GM06990 (cell line): ENCODE measurements around the gene PCDHGA7.
"Not testable (repeated sequence)": the region's sequence is repeated elsewhere in the genome, so short reads cannot be mapped to it uniquely, and the experiment has no call there.

Experiments
- DNase-seq: peaks from one replicate; pipeline ENCODE4 v3.0.0-alpha.2; 2011; ENCODE audit not compliant: insufficient read length; ENCODE audit errors: extremely low read depth
- H3K27me3 ChIP-seq: replicated peaks from 2 replicates; pipeline ENCODE4 v1.6.0; 2011; ENCODE audit warnings: low read length; ENCODE audit not compliant: control insufficient read depth, insufficient read depth
- H3K36me3 ChIP-seq: 2 replicates; pipeline ENCODE4 v1.5.1; 2011; ENCODE audit warnings: low read length; ENCODE audit not compliant: control insufficient read depth, insufficient read depth
- H3K4me3 ChIP-seq: replicated peaks from 2 replicates; pipeline ENCODE4 v1.5.1; 2011; ENCODE audit warnings: low read depth, mild to moderate bottlenecking, control low read depth, low read length
- CTCF ChIP-seq: IDR thresholded peaks from 2 replicates; pipeline ENCODE4 v1.5.1; 2011; ENCODE audit warnings: low read length, control low read depth, mild to moderate bottlenecking, inconsistent platforms; ENCODE audit not compliant: insufficient read depth, poor library complexity, severe bottlenecking

The PCDHGA7 gene

GRCh38 chr5:141373673-141374317, 8.7 kb upstream of the PCDHGA7 start, which contains the start of gene PCDHGA6:
PCDHGA6 (plus strand) TSS chr5:141373891; CDS start chr5:141374084, 193 bp downstream.
- H3K4me3 ChIP-seq, result no peak within 1 kb of the TSS
- H3K27me3 ChIP-seq, result no peaks in the 10 kb centered on the region
- no peak for TF ChIP-seq CTCF
- DNase-seq, result no peak
- H3K36me3 ChIP-seq, result no peaks in the 10 kb centered on the region

GRCh38 chr5:141374627-141375026, 7.9 kb upstream of the PCDHGA7 start:
- DNase-seq, result no peak
- no peak for TF ChIP-seq CTCF
- no peaks in the 10 kb centered on the region for H3K27me3 ChIP-seq
- no peak overlapping the region for H3K4me3 ChIP-seq
- no peaks in the 10 kb centered on the region for H3K36me3 ChIP-seq

- H3K4me3 ChIP-seq, H3K27me3 ChIP-seq, H3K36me3 ChIP-seq, DNase-seq: not testable (repeated sequence)
These were observed 6.9 kb upstream of the PCDHGA7 start for GRCh38 chr5:141375444-141376155.

- no peak overlapping the region for H3K4me3 ChIP-seq
- no peaks in the 10 kb centered on the region for H3K36me3 ChIP-seq
- TF ChIP-seq CTCF, result no peak
- DNase-seq, result no peak
- no peaks in the 10 kb centered on the region for H3K27me3 ChIP-seq
These were observed 803 bp downstream of the PCDHGA7 start for GRCh38 chr5:141383345-141383744.

- Histone ChIP-seq H3K4me3 (no peak overlapping the region), H3K36me3 (no peaks in the 10 kb centered on the region), H3K27me3 (no peaks in the 10 kb centered on the region)
- no peak for DNase-seq
- no peak for TF ChIP-seq CTCF
These were observed 2.1 kb downstream of the PCDHGA7 start for GRCh38 chr5:141384471-141385267.

- DNase-seq, H3K36me3 ChIP-seq, H3K4me3 ChIP-seq, H3K27me3 ChIP-seq: not testable (repeated sequence)
These were observed 5.2 kb downstream of the PCDHGA7 start, which contains the start of gene PCDHGB4 for GRCh38 chr5:141387557-141388311. PCDHGB4 (plus strand) TSS chr5:141387698; CDS start chr5:141387885, 187 bp downstream.
